NCI-H1092 treated with DMSO at 0.1 percent for 48 hours (cell line): ENCODE measurements around the gene CUL9.
A peak's percentile ranks its signal among the peaks of the same experiment; 100 is the strongest.

Experiments used
- DNase-seq: peaks from one replicate; lab custom pipeline; 2025; lab: John Stamatoyannopoulos, UW

Gene CUL9

GRCh38 chr6:43173591-43174262 lies 8.3 kb upstream of the CUL9 start:
- no peak for DNase-seq

- peak; percentile 97 for DNase-seq
Measured at GRCh38 chr6:43174263-43175112, 7.5 kb upstream of the CUL9 start.

- no peak for DNase-seq
Measured at GRCh38 chr6:43175676-43176422, 6.1 kb upstream of the CUL9 start.

GRCh38 chr6:43176423-43176786 lies 5.6 kb upstream of the CUL9 start:
- no peak for DNase-seq

GRCh38 chr6:43178150-43178549 lies 3.8 kb upstream of the CUL9 start:
- DNase-seq = no peak

GRCh38 chr6:43178951-43179830 lies 2.8 kb upstream of the CUL9 start:
- DNase-seq = no peak

- no peak for DNase-seq
Measured at GRCh38 chr6:43180058-43180457, 1.9 kb upstream of the CUL9 start.

GRCh38 chr6:43180985-43181384 lies 1.0 kb upstream of the CUL9 start:
- no peak for DNase-seq

GRCh38 chr6:43181621-43181941 lies 415 bp upstream of the CUL9 start:
- no peak for DNase-seq

- DNase-seq = no peak
Measured at GRCh38 chr6:43183441-43183840, 1.4 kb downstream of the CUL9 start.

- no peak for DNase-seq
Measured at GRCh38 chr6:43184268-43184985, 2.4 kb downstream of the CUL9 start.

- DNase-seq = no peak
Measured at GRCh38 chr6:43185391-43185985, 3.5 kb downstream of the CUL9 start.

- DNase-seq = no peak
Measured at GRCh38 chr6:43186019-43186418, 4.0 kb downstream of the CUL9 start.

- no peak for DNase-seq
Measured at GRCh38 chr6:43186706-43187105, 4.7 kb downstream of the CUL9 start.

- DNase-seq = no peak
Measured at GRCh38 chr6:43187821-43188220, 5.8 kb downstream of the CUL9 start.

GRCh38 chr6:43188426-43188825 lies 6.4 kb downstream of the CUL9 start:
- DNase-seq = no peak

GRCh38 chr6:43189776-43190304 lies 7.8 kb downstream of the CUL9 start:
- no peak for DNase-seq

GRCh38 chr6:43192911-43193310 lies 10.9 kb downstream of the CUL9 start:
- no peak for DNase-seq

- DNase-seq = no peak
Measured at GRCh38 chr6:43193929-43194328, 11.9 kb downstream of the CUL9 start.

GRCh38 chr6:43196337-43196736 lies 14.3 kb downstream of the CUL9 start:
- no peak for DNase-seq

GRCh38 chr6:43199912-43200311 lies 17.9 kb downstream of the CUL9 start:
- DNase-seq = no peak
